ENCODE results near the gene TMEM231.
A peak's percentile ranks its signal among the peaks of the same experiment; 100 is the strongest.
"Not testable (repeated sequence)": the region's sequence is repeated elsewhere in the genome, so short reads cannot be mapped to it uniquely, and the experiment has no call there.

The TMEM231 gene

GRCh38 chr16:75555707-75556430 lies at the start of gene TMEM231:
TSS of gene TMEM231 (minus strand) at chr16:75556252. CDS start at chr16:75556209, 43 bp downstream.
- DNase-seq = peak; percentile 85

GRCh38 chr16:75603241-75603640 lies 47.2 kb upstream of the TMEM231 start:
- DNase-seq = no peak

GRCh38 chr16:75599452-75600277 lies 43.6 kb upstream of the TMEM231 start:
- no peak for DNase-seq

- peak; percentile 7 for DNase-seq
These were observed 38.1 kb upstream of the TMEM231 start for GRCh38 chr16:75593825-75594820.

- no peak for DNase-seq
These were observed 37.3 kb upstream of the TMEM231 start for GRCh38 chr16:75593308-75593707.

- not testable (repeated sequence) for DNase-seq
These were observed 35.9 kb upstream of the TMEM231 start for GRCh38 chr16:75591927-75592326.

GRCh38 chr16:75590920-75591843 lies 35.1 kb upstream of the TMEM231 start:
- DNase-seq = no peak

- DNase-seq = no peak
These were observed 33.3 kb upstream of the TMEM231 start for GRCh38 chr16:75589306-75589705.

GRCh38 chr16:75588716-75589115 lies 32.7 kb upstream of the TMEM231 start:
- no peak for DNase-seq

GRCh38 chr16:75584108-75584507 lies 28.1 kb upstream of the TMEM231 start:
- no peak for DNase-seq

- no peak for DNase-seq
These were observed 23.3 kb upstream of the TMEM231 start for GRCh38 chr16:75579281-75579834.

- DNase-seq = no peak
These were observed 22.7 kb upstream of the TMEM231 start for GRCh38 chr16:75578725-75579124.

- no peak for DNase-seq
These were observed 22.2 kb upstream of the TMEM231 start for GRCh38 chr16:75578212-75578611.

GRCh38 chr16:75576384-75576811 lies 20.3 kb upstream of the TMEM231 start:
- DNase-seq = no peak

GRCh38 chr16:75575958-75576357 lies 19.9 kb upstream of the TMEM231 start:
- no peak for DNase-seq

- no peak for DNase-seq
These were observed 17.9 kb upstream of the TMEM231 start for GRCh38 chr16:75573955-75574354.

GRCh38 chr16:75572864-75573542 lies 17.0 kb upstream of the TMEM231 start:
- no peak for DNase-seq

- no peak for DNase-seq
These were observed 14.5 kb upstream of the TMEM231 start for GRCh38 chr16:75570396-75571065.

- DNase-seq = no peak
These were observed 11.9 kb upstream of the TMEM231 start for GRCh38 chr16:75567911-75568310.

- DNase-seq = no peak
These were observed 10.8 kb upstream of the TMEM231 start for GRCh38 chr16:75566758-75567255.

Measured in NCI-H510A (cell line).